Measurements from ENCODE around the gene WDFY3.

DNA sequence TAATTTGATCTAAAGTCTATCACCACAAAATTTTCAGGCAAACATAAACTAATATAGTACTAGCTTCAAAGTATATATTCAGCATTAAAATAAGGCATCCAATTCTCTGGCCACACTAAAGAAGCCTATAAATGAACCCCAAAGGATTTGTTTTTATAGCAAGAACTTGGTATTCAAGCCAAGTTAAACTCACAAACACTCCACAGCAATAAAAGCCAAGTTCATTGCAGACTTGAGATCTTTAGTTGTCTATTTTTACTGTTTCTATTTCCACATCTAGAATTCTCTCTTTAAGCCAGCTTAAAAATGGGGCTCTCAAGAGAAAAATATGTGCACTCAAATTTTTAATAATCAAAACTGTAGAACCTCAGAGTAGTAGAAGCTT lies 51.1 kb downstream of the WDFY3 start:
- TF ChIP-seq, protein P1, sequence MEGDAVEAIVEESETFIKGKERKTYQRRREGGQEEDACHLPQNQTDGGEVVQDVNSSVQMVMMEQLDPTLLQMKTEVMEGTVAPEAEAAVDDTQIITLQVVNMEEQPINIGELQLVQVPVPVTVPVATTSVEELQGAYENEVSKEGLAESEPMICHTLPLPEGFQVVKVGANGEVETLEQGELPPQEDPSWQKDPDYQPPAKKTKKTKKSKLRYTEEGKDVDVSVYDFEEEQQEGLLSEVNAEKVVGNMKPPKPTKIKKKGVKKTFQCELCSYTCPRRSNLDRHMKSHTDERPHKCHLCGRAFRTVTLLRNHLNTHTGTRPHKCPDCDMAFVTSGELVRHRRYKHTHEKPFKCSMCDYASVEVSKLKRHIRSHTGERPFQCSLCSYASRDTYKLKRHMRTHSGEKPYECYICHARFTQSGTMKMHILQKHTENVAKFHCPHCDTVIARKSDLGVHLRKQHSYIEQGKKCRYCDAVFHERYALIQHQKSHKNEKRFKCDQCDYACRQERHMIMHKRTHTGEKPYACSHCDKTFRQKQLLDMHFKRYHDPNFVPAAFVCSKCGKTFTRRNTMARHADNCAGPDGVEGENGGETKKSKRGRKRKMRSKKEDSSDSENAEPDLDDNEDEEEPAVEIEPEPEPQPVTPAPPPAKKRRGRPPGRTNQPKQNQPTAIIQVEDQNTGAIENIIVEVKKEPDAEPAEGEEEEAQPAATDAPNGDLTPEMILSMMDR (IDR thresholded peaks at IDR 0.05) = no peak
- no peak for TF ChIP-seq EZH2 (IDR thresholded peaks at IDR 0.05; ENCODE audit: borderline replicate concordance, insufficient read depth, low read depth, low read length, poor library complexity, severe bottlenecking)

Measured in B cell (primary cell).